ENCODE measurements around the gene TLE3. TPM values are rescaled to one million over a fixed set of nuclear protein-coding genes. Genes with fewer than 3 reads are reported as not detected.
A peak's percentile ranks its signal among the peaks of the same experiment; 100 is the strongest.

TLE3 gene
- total and polyA plus RNA-seq, 8 donors: 12.5 to 37.2 (median 18.9) TPM

- H3K9me3 ChIP-seq: no peaks in the 10 kb centered on the region
- H3K36me3 ChIP-seq: peaks cover 0 to 4% (median 0%) of the 10 kb centered on the region in 3 donors
- no peak overlapping the region for H3K4me3 ChIP-seq
- H3K27me3 ChIP-seq: no peaks in the 10 kb centered on the region
- H3K27ac ChIP-seq: no peak overlapping the region
- peaks cover 21 to 42% (median 29%) of the 10 kb centered on the region in 3 donors for H3K4me1 ChIP-seq
- TF ChIP-seq, protein P1, sequence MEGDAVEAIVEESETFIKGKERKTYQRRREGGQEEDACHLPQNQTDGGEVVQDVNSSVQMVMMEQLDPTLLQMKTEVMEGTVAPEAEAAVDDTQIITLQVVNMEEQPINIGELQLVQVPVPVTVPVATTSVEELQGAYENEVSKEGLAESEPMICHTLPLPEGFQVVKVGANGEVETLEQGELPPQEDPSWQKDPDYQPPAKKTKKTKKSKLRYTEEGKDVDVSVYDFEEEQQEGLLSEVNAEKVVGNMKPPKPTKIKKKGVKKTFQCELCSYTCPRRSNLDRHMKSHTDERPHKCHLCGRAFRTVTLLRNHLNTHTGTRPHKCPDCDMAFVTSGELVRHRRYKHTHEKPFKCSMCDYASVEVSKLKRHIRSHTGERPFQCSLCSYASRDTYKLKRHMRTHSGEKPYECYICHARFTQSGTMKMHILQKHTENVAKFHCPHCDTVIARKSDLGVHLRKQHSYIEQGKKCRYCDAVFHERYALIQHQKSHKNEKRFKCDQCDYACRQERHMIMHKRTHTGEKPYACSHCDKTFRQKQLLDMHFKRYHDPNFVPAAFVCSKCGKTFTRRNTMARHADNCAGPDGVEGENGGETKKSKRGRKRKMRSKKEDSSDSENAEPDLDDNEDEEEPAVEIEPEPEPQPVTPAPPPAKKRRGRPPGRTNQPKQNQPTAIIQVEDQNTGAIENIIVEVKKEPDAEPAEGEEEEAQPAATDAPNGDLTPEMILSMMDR (IDR thresholded peaks at IDR 0.05): no peak
- FAIRE-seq (no peak), DNase-seq (peak in 1 of 6 donors; percentile 1), ATAC-seq (no peak)
- 84 to 87% methylated on average over 8 of the region's 8 CpGs for WGBS, 2 donors
- intact Hi-C loops (cut with DNase I): no loop called here
Measured at GRCh38 chr15:70090436-70091296, 7.1 kb downstream of the TLE3 start.

DNA sequence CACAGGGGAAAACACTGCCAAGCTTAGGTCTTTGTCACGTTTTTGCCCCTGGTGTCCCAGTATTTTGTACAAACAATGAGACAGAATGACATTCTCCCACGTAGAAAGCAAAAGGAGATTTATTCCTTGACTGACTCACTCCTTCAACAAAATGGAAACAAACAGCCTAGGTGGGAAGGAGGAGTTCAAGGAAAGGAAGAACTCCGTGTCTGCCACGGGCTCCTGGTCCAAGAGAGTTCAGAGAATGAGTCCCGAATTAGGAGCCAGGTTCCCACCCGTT is 8.1 kb downstream of the TLE3 start:
- Histone ChIP-seq H3K9me3 (no peaks in the 10 kb centered on the region), H3K27ac (no peak overlapping the region), H3K27me3 (no peaks in the 10 kb centered on the region), H3K36me3 (peaks cover 0 to 4% (median 0%) of the 10 kb centered on the region in 3 donors), H3K4me1 (peaks cover 21 to 38% (median 29%) of the 10 kb centered on the region in 3 donors), H3K4me3 (no peak overlapping the region)
- TF ChIP-seq, protein P1 (IDR thresholded peaks at IDR 0.05): no peak
- DNase-seq (no peak), FAIRE-seq (no peak), ATAC-seq (no peak)
- intact Hi-C loops (cut with DNase I): no loop called here
- WGBS, 2 donors: 79 to 85% methylated on average over 6 of the region's 6 CpGs

DNA sequence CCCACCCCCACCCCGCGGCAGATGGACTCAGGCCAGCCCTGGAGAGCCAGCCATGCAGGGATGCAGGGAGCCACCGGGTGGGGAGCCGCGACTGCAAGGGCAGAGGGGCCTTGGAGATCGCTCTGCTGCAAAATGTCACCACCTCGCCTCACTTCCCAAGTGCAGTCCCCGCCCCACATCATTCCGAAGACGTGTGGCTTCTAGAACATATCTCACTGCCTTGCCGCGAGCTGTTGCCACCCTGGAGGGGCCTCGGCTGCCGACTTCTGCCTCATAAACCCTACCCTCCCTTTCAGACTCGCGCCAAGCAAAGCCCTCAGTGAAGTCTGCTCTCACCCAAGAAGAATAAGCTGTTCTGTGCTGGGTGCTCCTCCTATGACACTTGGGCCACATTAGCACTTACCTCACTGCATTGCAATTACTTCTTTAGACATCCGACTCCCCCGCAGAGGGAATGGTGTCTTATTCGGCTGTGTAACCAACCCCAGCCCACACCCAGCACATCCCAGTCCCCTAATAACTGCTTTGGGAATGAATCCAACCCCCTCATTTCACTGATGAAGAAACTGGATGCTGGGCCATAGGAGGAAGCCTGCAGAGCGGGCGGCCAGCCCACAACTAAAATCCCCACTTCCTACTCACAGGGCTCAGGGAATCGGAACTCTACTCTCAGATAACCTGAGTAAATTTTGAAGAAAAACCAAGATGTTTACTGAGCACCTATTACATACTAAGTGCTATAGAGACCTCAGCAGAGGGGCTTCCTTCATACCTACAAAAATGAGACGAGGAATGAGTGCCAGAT is 8.6 kb downstream of the TLE3 start:
- no peak overlapping the region for H3K27ac ChIP-seq
- peaks cover 0 to 4% (median 0%) of the 10 kb centered on the region in 3 donors for H3K36me3 ChIP-seq
- TF ChIP-seq, protein P1 (IDR thresholded peaks at IDR 0.05): no peak
- H3K27me3 ChIP-seq: no peaks in the 10 kb centered on the region
- H3K4me1 ChIP-seq: peaks cover 21 to 33% (median 28%) of the 10 kb centered on the region in 3 donors
- no peak for FAIRE-seq
- WGBS, 2 donors: 77 to 78% methylated on average over 23 of the region's 23 CpGs
- no peaks in the 10 kb centered on the region for H3K9me3 ChIP-seq
- no peak overlapping the region for H3K4me3 ChIP-seq
- no peak for ATAC-seq
- intact Hi-C loops (cut with DNase I): no loop called here
- no peak for DNase-seq

- TF ChIP-seq, protein P1 (IDR thresholded peaks at IDR 0.05): no peak
- intact Hi-C loops (cut with DNase I): no loop called here
Measured at GRCh38 chr15:70088455-70088854, 9.3 kb downstream of the TLE3 start.

More at GRCh38 chr15:70088455-70088854, 9.3 kb downstream of the TLE3 start:
- Histone ChIP-seq H3K27ac (no peak overlapping the region), H3K4me1 (peaks cover 18 to 27% (median 21%) of the 10 kb centered on the region in 3 donors), H3K36me3 (peaks cover 0 to 4% (median 0%) of the 10 kb centered on the region in 3 donors), H3K9me3 (no peaks in the 10 kb centered on the region), H3K27me3 (no peaks in the 10 kb centered on the region), H3K4me3 (no peak overlapping the region)
- 85 to 91% methylated on average over 3 of the region's 3 CpGs for WGBS, 2 donors
- DNase-seq (no peak), ATAC-seq (no peak), FAIRE-seq (no peak)
